Spleen (tissue), 13 donors: Measurements from ENCODE around the gene WAPL. TPM values are rescaled to one million over a fixed set of nuclear protein-coding genes. Genes with fewer than 3 reads are reported as not detected.
"Not testable (repeated sequence)": the region's sequence is repeated elsewhere in the genome, so short reads cannot be mapped to it uniquely, and the experiment has no call there.

Experiments used
- DNase-seq: peaks from one replicate; pipeline ENCODE4 v3.0.0-alpha.2; 2020
- H3K27ac ChIP-seq, 8 donors: fragments of 200-600 bp; sonication (generic) in 7 of 8; 1 replicate in 4 of 8; 2 replicates in 4 of 8; pipeline versions ENCODE4 v1.5.0 to v1.8.0; 2016 to 2021; ENCODE audit warnings: inconsistent platforms in 4 of 8, mild to moderate bottlenecking in 4 of 8, moderate library complexity in 1 of 8
- H3K27me3 ChIP-seq, 7 donors: fragments of 200-600 bp; sonication (generic) in 6 of 7; replicated peaks in 1 of 7; 1 replicate in 4 of 7; 2 replicates in 3 of 7; pipeline versions ENCODE4 v1.5.0 to v1.8.0; 2016 to 2021; ENCODE audit warnings: inconsistent platforms in 3 of 7, mild to moderate bottlenecking in 1 of 7
- H3K36me3 ChIP-seq, 6 donors: fragments of 200-600 bp; sonication (generic) in 5 of 6; 1 replicate in 4 of 6; 2 replicates in 2 of 6; pipeline versions ENCODE4 v1.5.0 to v1.8.0; 2016 to 2021; ENCODE audit warnings: inconsistent platforms in 2 of 6
- H3K4me1 ChIP-seq, 6 donors: fragments of 200-600 bp; sonication (generic) in 5 of 6; 1 replicate in 3 of 6; 2 replicates in 3 of 6; pipeline versions ENCODE4 v1.5.0 to v1.8.0; 2016 to 2021; ENCODE audit warnings: inconsistent platforms in 3 of 6
- H3K4me3 ChIP-seq, 8 donors: fragments of 200-600 bp; sonication (generic) in 7 of 8; 1 replicate in 4 of 8; 2 replicates in 4 of 8; pipeline versions ENCODE4 v1.5.0 to v1.8.0; 2016 to 2021; ENCODE audit warnings: inconsistent platforms in 4 of 8, mild to moderate bottlenecking in 4 of 8, moderate library complexity in 2 of 8
- H3K9me3 ChIP-seq, 8 donors: fragments of 200-600 bp; sonication (generic) in 7 of 8; 1 replicate in 4 of 8; 2 replicates in 4 of 8; pipeline versions ENCODE4 v1.5.0 to v1.8.0; 2016 to 2021; ENCODE audit warnings: inconsistent platforms in 4 of 8
- POLR2A ChIP-seq, 3 donors: fragments of 450-650 bp; IDR thresholded peaks; one replicate each; pipeline ENCODE4 v1.5.1; 2017; ENCODE audit warnings: antibody characterized with exemption in 3 of 3, mild to moderate bottlenecking in 1 of 3
- POLR2AphosphoS5 ChIP-seq, 3 donors: sonication (generic); formaldehyde crosslinking; IDR thresholded peaks; one replicate each; pipeline ENCODE4 v1.5.1; 2017; ENCODE audit warnings: antibody characterized with exemption in 3 of 3
- WGBS, 5 donors: extraction: QIAGEN DNeasy Blood & Tissue Kit in 3 of 5; methylation state at CpG; one replicate each; pipeline versions ENCODE4 v1.1.5 to v1.1.7; 2013 to 2018; 5-methylcytosine and 5-hydroxymethylcytosine counted together
- intact Hi-C: fragments of 100-400 bp; cut with DNase I; formaldehyde crosslinking; loops from one replicate; pipeline ENCODE4 v1.15.0; 2023; ENCODE audit warnings: low total_unique reads
- long read RNA-seq, 2 donors: transcript quantifications; one replicate each; lab custom pipeline, GENCODE V29; 2026
- polyA plus RNA-seq, 3 donors: library from polyadenylated mRNA; stranded (reverse); fragments of 200-250 nt; gene quantifications; one replicate each; pipeline ENCODE4 v1.2.1, GENCODE V29; 2013
- total RNA-seq, 7 donors: library from RNA; depleted of rRNA in 3 of 7; stranded (reverse); fragments of >200 nt in 3 of 7; fragmentation: NEBNext Ultra II Directional in 4 of 7; extraction: Animal tissue kit (Norgen Biotek cat#: 25700) in 4 of 7; gene quantifications; one replicate each; pipeline versions ENCODE4 v1.1.0 to v1.2.1, GENCODE V29; 2016 to 2021
- TF ChIP-seq, protein P1 (sequence below), 11 experiments: fragments of 200-600 bp in 7 of 11; fragments of 450-650 bp in 4 of 11; sonication (generic) in 4 of 11; IDR thresholded peaks in 8 of 11; conservative IDR thresholded peaks in 3 of 11; 1 replicate in 7 of 11; 2 replicates in 4 of 11; pipeline versions ENCODE4 v1.4.0 to v1.8.0; 2016 to 2021; ENCODE audit warnings: antibody characterized with exemption in 11 of 11, inconsistent platforms in 4 of 11, mild to moderate bottlenecking in 1 of 11
- donor health status: healthy with polysubstance abuse.
- donor health status: DM: no; HTN: no; CAD: no; lungs with moderate emphysema.
- donor health status: DM: no; HTN: no; CAD: no.
- donor health status: Bipolar disorder and iron deficiency.
- donor health status: healthy.
- donor health status: DM: no; HTN: no; CAD: no.
- donor health status: DM: yes; HTN: yes; CAD: no.

Gene WAPL, protein sequence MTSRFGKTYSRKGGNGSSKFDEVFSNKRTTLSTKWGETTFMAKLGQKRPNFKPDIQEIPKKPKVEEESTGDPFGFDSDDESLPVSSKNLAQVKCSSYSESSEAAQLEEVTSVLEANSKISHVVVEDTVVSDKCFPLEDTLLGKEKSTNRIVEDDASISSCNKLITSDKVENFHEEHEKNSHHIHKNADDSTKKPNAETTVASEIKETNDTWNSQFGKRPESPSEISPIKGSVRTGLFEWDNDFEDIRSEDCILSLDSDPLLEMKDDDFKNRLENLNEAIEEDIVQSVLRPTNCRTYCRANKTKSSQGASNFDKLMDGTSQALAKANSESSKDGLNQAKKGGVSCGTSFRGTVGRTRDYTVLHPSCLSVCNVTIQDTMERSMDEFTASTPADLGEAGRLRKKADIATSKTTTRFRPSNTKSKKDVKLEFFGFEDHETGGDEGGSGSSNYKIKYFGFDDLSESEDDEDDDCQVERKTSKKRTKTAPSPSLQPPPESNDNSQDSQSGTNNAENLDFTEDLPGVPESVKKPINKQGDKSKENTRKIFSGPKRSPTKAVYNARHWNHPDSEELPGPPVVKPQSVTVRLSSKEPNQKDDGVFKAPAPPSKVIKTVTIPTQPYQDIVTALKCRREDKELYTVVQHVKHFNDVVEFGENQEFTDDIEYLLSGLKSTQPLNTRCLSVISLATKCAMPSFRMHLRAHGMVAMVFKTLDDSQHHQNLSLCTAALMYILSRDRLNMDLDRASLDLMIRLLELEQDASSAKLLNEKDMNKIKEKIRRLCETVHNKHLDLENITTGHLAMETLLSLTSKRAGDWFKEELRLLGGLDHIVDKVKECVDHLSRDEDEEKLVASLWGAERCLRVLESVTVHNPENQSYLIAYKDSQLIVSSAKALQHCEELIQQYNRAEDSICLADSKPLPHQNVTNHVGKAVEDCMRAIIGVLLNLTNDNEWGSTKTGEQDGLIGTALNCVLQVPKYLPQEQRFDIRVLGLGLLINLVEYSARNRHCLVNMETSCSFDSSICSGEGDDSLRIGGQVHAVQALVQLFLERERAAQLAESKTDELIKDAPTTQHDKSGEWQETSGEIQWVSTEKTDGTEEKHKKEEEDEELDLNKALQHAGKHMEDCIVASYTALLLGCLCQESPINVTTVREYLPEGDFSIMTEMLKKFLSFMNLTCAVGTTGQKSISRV (N-terminal part only)
- total RNA-seq (10 to 100 TPM; 37.0 to 59.1 (median 51.5) TPM), polyA plus RNA-seq (10 to 100 TPM; 13.6 to 19.8 (median 17.0) TPM)
- long read RNA-seq, donor 1, result 0 reads
- long read RNA-seq, donor 2, partial matches to known transcripts, result 8 of 8 reads
- long read RNA-seq, donor 2, other reads (novel, unspliced or antisense), result 0 of 8 reads

GRCh38 chr10:86521678-86522509, at the start of gene WAPL:
Gene WAPL (minus strand): TSS chr10:86521792. CDS start chr10:86518069, 3,723 bp downstream.
- intact Hi-C loops, result no loop called here
- WGBS, 5 donors, result 0 to 1% (median 0%) methylated on average over 47 to 87 of the region's 87 CpGs
- H3K27me3 ChIP-seq, result no peaks in the 10 kb centered on the region
- TF ChIP-seq POLR2A (IDR thresholded peaks at IDR 0.05) (peak in 2 of 3 donors; percentile 28 to 86), POLR2AphosphoS5 (IDR thresholded peaks at IDR 0.05) (peak; percentile 90 to 92 (median 90))
- TF ChIP-seq, protein P1, sequence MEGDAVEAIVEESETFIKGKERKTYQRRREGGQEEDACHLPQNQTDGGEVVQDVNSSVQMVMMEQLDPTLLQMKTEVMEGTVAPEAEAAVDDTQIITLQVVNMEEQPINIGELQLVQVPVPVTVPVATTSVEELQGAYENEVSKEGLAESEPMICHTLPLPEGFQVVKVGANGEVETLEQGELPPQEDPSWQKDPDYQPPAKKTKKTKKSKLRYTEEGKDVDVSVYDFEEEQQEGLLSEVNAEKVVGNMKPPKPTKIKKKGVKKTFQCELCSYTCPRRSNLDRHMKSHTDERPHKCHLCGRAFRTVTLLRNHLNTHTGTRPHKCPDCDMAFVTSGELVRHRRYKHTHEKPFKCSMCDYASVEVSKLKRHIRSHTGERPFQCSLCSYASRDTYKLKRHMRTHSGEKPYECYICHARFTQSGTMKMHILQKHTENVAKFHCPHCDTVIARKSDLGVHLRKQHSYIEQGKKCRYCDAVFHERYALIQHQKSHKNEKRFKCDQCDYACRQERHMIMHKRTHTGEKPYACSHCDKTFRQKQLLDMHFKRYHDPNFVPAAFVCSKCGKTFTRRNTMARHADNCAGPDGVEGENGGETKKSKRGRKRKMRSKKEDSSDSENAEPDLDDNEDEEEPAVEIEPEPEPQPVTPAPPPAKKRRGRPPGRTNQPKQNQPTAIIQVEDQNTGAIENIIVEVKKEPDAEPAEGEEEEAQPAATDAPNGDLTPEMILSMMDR (IDR thresholded peaks at IDR 0.05 in 8 of 11, conservative IDR thresholded peaks at IDR 0.05 in 3 of 11), result peak in 4 of 11 experiments; percentile 10 to 40 (median 22)
- peaks cover 0 to 19% (median 8%) of the 10 kb centered on the region in 6 donors for H3K36me3 ChIP-seq
- no peaks in the 10 kb centered on the region for H3K9me3 ChIP-seq
- peak within 1 kb of the TSS; percentile 70 to 99 (median 96) for H3K27ac ChIP-seq
- peak within 1 kb of the TSS; percentile 69 to 97 (median 88) for H3K4me3 ChIP-seq
- DNase-seq, result peak; percentile 99
- peaks cover 36 to 62% (median 55%) of the 10 kb centered on the region in 6 donors for H3K4me1 ChIP-seq

DNA sequence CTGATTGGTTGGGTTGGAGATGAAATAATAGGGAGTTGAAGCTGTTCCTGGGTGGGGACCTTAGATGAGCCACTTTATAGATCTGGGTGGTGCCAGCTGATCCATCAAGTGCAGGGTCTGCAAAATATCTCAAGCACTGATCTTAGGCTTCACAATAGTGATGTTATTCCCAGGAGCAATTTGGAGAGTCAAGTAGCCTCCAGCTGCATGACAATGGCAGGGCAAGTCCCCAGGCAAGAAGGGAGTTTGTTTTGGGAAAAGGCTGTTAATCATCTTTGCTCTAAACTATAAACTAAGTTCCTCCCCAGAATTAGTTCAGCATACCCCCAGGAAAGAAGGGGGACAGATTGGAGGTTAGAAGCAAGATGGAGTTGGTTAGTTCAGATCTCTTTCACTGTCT, 47.7 kb upstream of the WAPL start:
- intact Hi-C loops, result no loop called here
- Histone ChIP-seq H3K4me3 (no peak overlapping the region), H3K27ac (no peak overlapping the region), H3K27me3 (no peaks in the 10 kb centered on the region), H3K36me3 (no peaks in the 10 kb centered on the region), H3K9me3 (peaks cover 0 to 10% (median 2%) of the 10 kb centered on the region in 8 donors), H3K4me1 (no peaks in the 10 kb centered on the region)
- no peak for TF ChIP-seq POLR2AphosphoS5 (IDR thresholded peaks at IDR 0.05)
- TF ChIP-seq POLR2A (IDR thresholded peaks at IDR 0.05), result no peak
- TF ChIP-seq, protein P1 (IDR thresholded peaks at IDR 0.05 in 8 of 11, conservative IDR thresholded peaks at IDR 0.05 in 3 of 11), result no peak
- DNase-seq, result no peak

DNA sequence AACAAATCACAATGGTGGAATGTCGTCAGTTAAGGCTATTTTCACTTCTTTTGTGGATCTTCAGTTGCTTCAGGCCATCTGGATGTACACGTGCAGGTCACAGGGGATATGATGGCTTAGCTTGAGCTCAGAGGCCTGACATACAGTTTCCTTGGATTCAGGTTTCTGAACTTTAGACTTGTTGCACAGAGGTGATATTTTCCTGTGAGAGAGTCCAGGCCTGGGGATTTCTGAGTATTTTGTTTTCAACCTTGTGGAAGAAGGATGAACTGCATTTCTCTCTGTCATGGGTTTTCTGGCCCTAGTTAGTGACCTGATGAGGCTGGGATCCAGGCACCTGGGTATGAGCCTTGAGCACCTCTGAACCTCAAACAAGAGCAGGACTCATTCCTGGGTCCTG, 44.9 kb upstream of the WAPL start:
- H3K27me3 ChIP-seq, H3K36me3 ChIP-seq, intact Hi-C loops, H3K27ac ChIP-seq, H3K4me1 ChIP-seq, DNase-seq, H3K4me3 ChIP-seq: not testable (repeated sequence)
- H3K9me3 ChIP-seq, result peaks cover 0 to 10% (median 2%) of the 10 kb centered on the region in 8 donors
- 74 to 86% (median 84%) methylated on average over 2 of the region's 2 CpGs for WGBS, 5 donors

DNA sequence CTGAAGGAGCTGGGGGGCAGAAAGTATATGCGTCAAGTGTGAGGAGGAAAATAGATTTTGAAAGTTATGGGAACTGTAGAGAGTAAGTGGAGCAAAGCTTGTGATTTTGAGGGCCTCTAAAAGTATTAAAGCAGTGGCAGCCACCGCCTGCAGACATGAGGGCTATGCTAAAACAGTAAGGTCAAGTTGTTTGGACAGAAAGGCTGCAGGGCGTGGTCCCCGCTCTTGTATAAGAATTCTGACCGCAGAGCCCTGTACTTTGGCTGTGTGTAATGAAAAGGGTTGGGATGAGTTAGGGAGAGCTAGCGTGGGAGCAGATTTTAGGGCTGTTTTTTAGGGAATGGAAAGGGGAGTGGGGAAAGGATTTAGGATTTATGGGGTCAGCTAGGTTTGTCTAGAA, 41.7 kb upstream of the WAPL start:
- H3K27me3 ChIP-seq, intact Hi-C loops, H3K9me3 ChIP-seq, H3K36me3 ChIP-seq, H3K27ac ChIP-seq, DNase-seq, H3K4me1 ChIP-seq, H3K4me3 ChIP-seq: not testable (repeated sequence)
- WGBS, 5 donors, result 75 to 82% (median 77%) methylated on average over 6 of the region's 6 CpGs

GRCh38 chr10:86558695-86559094, 37.1 kb upstream of the WAPL start:
- H3K4me3 ChIP-seq, result not testable (repeated sequence)
- 78 to 82% (median 81%) methylated on average over 3 of the region's 3 CpGs for WGBS, 5 donors

More at GRCh38 chr10:86558695-86559094, 37.1 kb upstream of the WAPL start:
- H3K36me3 ChIP-seq, H3K4me1 ChIP-seq, H3K27me3 ChIP-seq, intact Hi-C loops, H3K9me3 ChIP-seq, DNase-seq, H3K27ac ChIP-seq: not testable (repeated sequence)
